AG09309 (cell line): Measurements from ENCODE around the gene TRAM2.
"Not testable (repeated sequence)": the region's sequence is repeated elsewhere in the genome, so short reads cannot be mapped to it uniquely, and the experiment has no call there.

ENCODE experiments used
- DNase-seq: peaks from one replicate; pipeline ENCODE4 v3.0.0-alpha.2; 2010; ENCODE audit warnings: low read depth
- H3K4me3 ChIP-seq: 2 replicates; pipeline ENCODE4 v1.5.1; 2011; ENCODE audit warnings: mild to moderate bottlenecking, low read depth, low read length, moderate library complexity; ENCODE audit not compliant: control insufficient read depth
- TF ChIP-seq, protein P1 (sequence below): IDR thresholded peaks from 2 replicates; pipeline ENCODE4 v1.5.1; 2011; ENCODE audit warnings: mild to moderate bottlenecking, low read depth, low read length, inconsistent platforms; ENCODE audit not compliant: insufficient read depth, control insufficient read depth; ENCODE audit errors: missing control alignments

The TRAM2 gene

DNA sequence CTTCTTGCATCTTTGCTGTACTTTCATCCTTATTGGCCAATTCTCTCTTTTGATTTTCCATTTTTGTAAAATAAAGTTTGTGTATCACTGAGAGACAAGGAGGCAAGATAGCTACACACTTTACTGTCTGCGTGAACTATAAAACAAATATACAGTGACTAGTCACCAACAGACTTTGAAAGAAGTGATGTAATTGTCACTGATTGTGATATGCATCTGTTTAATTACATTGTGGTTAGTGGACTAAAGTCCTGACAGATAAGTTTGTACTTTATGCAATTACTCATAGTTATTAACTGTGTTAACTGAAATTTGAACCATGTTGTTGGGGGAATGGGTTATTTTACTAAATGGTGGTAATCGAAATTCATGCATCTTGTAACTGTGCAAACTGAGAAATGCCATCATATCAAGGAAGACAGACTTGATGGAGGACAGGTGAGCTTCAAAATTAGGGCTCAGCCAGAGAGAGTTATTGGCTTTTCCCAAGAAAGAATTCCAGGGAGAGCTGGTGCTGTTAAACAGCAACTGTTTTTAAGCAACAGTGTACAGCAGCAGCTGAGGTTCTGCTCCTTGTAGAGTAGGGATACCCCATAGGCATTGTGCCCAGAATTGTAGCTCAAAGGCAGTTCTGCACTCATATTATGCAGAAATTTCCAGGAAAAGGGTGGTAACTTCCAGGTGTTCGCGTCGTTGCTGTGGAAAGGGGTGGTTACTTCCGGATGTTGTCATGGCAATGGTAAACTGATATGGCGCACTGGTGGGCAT is 93.8 kb downstream of the TRAM2 start:
- DNase-seq: no peak
- TF ChIP-seq, protein P1, sequence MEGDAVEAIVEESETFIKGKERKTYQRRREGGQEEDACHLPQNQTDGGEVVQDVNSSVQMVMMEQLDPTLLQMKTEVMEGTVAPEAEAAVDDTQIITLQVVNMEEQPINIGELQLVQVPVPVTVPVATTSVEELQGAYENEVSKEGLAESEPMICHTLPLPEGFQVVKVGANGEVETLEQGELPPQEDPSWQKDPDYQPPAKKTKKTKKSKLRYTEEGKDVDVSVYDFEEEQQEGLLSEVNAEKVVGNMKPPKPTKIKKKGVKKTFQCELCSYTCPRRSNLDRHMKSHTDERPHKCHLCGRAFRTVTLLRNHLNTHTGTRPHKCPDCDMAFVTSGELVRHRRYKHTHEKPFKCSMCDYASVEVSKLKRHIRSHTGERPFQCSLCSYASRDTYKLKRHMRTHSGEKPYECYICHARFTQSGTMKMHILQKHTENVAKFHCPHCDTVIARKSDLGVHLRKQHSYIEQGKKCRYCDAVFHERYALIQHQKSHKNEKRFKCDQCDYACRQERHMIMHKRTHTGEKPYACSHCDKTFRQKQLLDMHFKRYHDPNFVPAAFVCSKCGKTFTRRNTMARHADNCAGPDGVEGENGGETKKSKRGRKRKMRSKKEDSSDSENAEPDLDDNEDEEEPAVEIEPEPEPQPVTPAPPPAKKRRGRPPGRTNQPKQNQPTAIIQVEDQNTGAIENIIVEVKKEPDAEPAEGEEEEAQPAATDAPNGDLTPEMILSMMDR: no peak
- no peak overlapping the region for H3K4me3 ChIP-seq

DNA sequence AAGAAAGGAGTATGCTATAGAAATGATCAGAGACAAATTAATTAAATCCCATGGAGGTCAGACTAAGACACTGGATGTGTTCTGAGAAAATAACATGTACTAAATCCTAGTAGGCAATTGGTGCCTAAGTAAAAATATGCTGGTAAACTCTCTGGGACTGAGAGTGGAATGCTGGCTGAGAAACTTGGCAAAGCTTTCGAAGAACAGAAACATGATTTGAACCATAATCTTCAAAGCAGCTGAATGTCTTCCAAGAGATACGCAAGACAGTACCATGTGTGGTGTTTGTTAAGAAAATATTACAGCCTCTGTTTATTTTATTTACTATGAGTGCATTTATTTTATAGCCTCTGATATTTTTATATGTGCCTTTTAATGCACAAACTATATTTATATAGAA is 101.6 kb downstream of the TRAM2 start:
- H3K4me3 ChIP-seq: no peak overlapping the region
- TF ChIP-seq, protein P1: no peak

DNA sequence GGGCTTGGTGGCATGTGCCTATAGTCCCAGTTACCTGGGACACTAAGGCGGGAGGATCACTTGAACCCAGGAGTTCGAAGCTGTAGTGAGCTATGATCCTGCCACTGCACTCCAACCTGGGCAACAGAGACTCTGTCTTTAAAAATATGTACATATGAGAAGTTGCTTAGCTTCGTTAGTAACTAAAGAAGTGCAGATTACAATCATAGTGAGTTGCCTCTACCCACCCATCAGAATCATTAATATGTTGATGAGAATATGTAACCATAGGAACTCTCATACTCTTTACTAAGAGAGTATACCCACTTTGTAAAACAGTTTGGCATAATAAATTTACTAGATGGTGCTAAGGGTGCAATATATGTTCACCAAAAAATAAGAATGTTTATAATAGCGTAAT is 102.7 kb downstream of the TRAM2 start:
- TF ChIP-seq, protein P1: no peak
- no peak overlapping the region for H3K4me3 ChIP-seq
- no peak for DNase-seq

More for the DNA sequence above, 101.6 kb downstream of the TRAM2 start:
- DNase-seq: no peak

DNA sequence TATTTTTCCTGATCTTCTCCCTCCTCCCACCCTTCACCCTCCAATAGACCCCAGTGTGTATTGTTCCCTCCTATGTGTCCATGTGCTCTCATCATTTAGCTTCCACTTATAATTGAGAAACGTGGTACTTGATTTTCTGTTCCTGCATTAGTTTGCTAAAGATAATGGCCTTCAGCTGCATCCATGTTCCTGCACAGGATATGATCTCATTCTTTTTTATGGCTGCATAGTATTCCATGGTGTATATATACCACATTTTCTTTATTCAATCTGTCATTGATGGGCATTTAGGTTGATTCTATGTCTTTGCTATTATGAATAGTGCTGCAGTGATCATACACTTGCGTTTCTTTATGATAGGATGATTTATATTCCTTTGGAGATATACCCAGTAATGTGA is 115.7 kb downstream of the TRAM2 start:
- H3K4me3 ChIP-seq, DNase-seq: not testable (repeated sequence)

DNA sequence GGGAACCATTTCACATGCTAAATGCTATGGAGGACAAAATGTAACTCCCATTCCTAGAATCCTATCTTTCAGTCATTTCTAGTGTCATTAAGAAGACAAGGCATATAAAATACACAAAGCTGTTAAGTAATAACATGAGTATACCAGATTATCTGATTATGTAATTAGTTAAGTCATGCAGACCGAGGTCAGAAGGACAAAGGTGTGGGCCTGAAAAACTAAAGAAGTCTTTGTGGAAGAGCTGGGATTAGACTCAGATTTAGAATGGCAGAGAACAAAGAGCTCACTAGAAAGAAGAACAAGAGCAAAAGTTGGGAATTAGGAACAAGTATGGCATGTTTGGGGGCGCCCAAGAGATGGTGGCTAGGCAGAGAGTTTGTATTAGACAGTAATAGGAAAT is 119.8 kb downstream of the TRAM2 start:
- H3K4me3 ChIP-seq: no peak overlapping the region
- no peak for DNase-seq
- TF ChIP-seq, protein P1: no peak

DNA sequence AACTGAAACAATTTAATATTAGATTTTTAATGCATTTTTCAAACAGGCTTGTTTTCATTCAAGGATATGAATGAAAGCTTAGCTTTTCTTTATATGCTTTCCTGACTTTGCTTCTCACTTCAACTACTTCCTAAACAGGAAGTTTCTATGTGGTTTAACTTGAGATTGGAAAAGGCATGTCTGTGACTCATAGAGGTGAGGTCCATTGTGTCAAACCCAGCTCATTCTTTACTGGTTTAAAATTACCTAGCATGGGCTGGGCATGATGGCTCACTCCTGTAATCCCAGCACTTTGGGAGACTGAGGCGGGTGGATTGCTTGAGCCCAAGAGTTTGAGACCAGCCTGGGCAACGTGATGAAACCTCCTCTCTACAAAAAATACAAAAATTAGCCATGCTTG is 122.3 kb downstream of the TRAM2 start:
- H3K4me3 ChIP-seq: no peak overlapping the region
- TF ChIP-seq, protein P1: no peak
- DNase-seq: no peak
